GM12878 (cell line): ENCODE measurements around the gene CENPA. TPM values are rescaled to one million over a fixed set of nuclear protein-coding genes. Genes with fewer than 3 reads are reported as not detected.

ENCODE experiments used
- polyA plus RNA-seq, 11 experiments: library from polyadenylated mRNA; depleted of rRNA in 4 of 11; unstranded in 6 of 11; stranded (reverse) in 5 of 11; fragments of >200 nt; fragmentation: Nextera tagmentation in 4 of 11; fragmentation: Illumina TruSeq in 1 of 11; extraction: Ambion mirVana in 4 of 11; extraction: Trizol in 1 of 11; gene quantifications; 1 replicate in 1 of 11; 2 replicates in 10 of 11; pipeline versions ENCODE4 v1.2.1 to v1.2.3, GENCODE V29; 2011 to 2016; ENCODE audit warnings: inconsistent platforms in 2 of 11, missing spikeins in 2 of 11, low read depth in 1 of 11
- total RNA-seq, 4 experiments: library from RNA; depleted of rRNA in 3 of 4; stranded (reverse); fragments of >200 nt in 3 of 4; fragmentation: Illumina TruSeq in 1 of 4; extraction: Trizol in 1 of 4; gene quantifications; 2 replicates each; pipeline versions ENCODE4 v1.2.1 to v1.2.3, GENCODE V29; 2013 to 2021

The CENPA gene
- total and polyA plus RNA-seq, 10 of the 15 experiments (the other 5 are each of a cell fraction or from before 2014, with no cell fraction given), result 8.1 to 66.6 (median 36.7) TPM

Other genes starting within 250 kb of the CENPA start
- not detected in 2 replicates for gene CIB4, start 144.7 kb upstream of the CENPA start, total RNA-seq (2014; rRNA removed)
- gene CIB4, start 144.7 kb upstream of the CENPA start, total RNA-seq (2014; rRNA removed; fragmentation: Illumina TruSeq; extraction: Trizol), result not detected in 2 replicates
- not detected in 2 replicates for gene CIB4, start 144.7 kb upstream of the CENPA start, total RNA-seq (2021)
- gene CIB4, start 144.7 kb upstream of the CENPA start, polyA plus RNA-seq (2011; rRNA removed), result not detected in 2 replicates
- gene CIB4, start 144.7 kb upstream of the CENPA start, polyA plus RNA-seq (2014; fragmentation: Illumina TruSeq; extraction: Trizol), result not detected in 2 replicates
- gene CIB4, start 144.7 kb upstream of the CENPA start, polyA plus RNA-seq (2014; fragmentation: Nextera tagmentation; extraction: Ambion mirVana), result not detected
- not detected in 2 replicates for gene CIB4, start 144.7 kb upstream of the CENPA start, polyA plus RNA-seq (2014; rRNA removed)
- not detected for gene CIB4, start 144.7 kb upstream of the CENPA start, polyA plus RNA-seq (2016; fragmentation: Nextera tagmentation; extraction: Ambion mirVana)
- not detected in 2 replicates for gene KCNK3, start 93.3 kb upstream of the CENPA start, total RNA-seq (2014; rRNA removed)
- gene KCNK3, start 93.3 kb upstream of the CENPA start, total RNA-seq (2014; rRNA removed; fragmentation: Illumina TruSeq; extraction: Trizol), result not detected in 2 replicates
- 0.11 and 0.13 TPM in 2 replicates for gene KCNK3, start 93.3 kb upstream of the CENPA start, total RNA-seq (2021)
- gene KCNK3, start 93.3 kb upstream of the CENPA start, polyA plus RNA-seq (2011; rRNA removed), result not detected in 2 replicates
- not detected in 2 replicates for gene KCNK3, start 93.3 kb upstream of the CENPA start, polyA plus RNA-seq (2014; fragmentation: Illumina TruSeq; extraction: Trizol)
- not detected for gene KCNK3, start 93.3 kb upstream of the CENPA start, polyA plus RNA-seq (2014; fragmentation: Nextera tagmentation; extraction: Ambion mirVana)
- not detected in 2 replicates for gene KCNK3, start 93.3 kb upstream of the CENPA start, polyA plus RNA-seq (2014; rRNA removed)
- not detected for gene KCNK3, start 93.3 kb upstream of the CENPA start, polyA plus RNA-seq (2016; fragmentation: Nextera tagmentation; extraction: Ambion mirVana)
- 9.8 and 10.5 TPM in 2 replicates for gene SLC35F6, start 21.8 kb upstream of the CENPA start, total RNA-seq (2014; rRNA removed)
- gene SLC35F6, start 21.8 kb upstream of the CENPA start, total RNA-seq (2014; rRNA removed; fragmentation: Illumina TruSeq; extraction: Trizol), result 6.0 and 6.1 TPM in 2 replicates
- gene SLC35F6, start 21.8 kb upstream of the CENPA start, total RNA-seq (2021), result 9.8 and 10.1 TPM in 2 replicates
- 2.8 and 5.3 TPM in 2 replicates for gene SLC35F6, start 21.8 kb upstream of the CENPA start, polyA plus RNA-seq (2011; rRNA removed)
- gene SLC35F6, start 21.8 kb upstream of the CENPA start, polyA plus RNA-seq (2014; fragmentation: Illumina TruSeq; extraction: Trizol), result 3.4 and 6.0 TPM in 2 replicates
- gene SLC35F6, start 21.8 kb upstream of the CENPA start, polyA plus RNA-seq (2014; fragmentation: Nextera tagmentation; extraction: Ambion mirVana), result 1 to 10 TPM; 4.0 to 9.6 TPM
- 7.4 and 7.6 TPM in 2 replicates for gene SLC35F6, start 21.8 kb upstream of the CENPA start, polyA plus RNA-seq (2014; rRNA removed)
- 1 to 10 TPM; 8.6 to 9.3 TPM for gene SLC35F6, start 21.8 kb upstream of the CENPA start, polyA plus RNA-seq (2016; fragmentation: Nextera tagmentation; extraction: Ambion mirVana)
- gene DPYSL5, start 62.1 kb downstream of the CENPA start, total RNA-seq (2014; rRNA removed), result not detected in 2 replicates
- not detected in 2 replicates for gene DPYSL5, start 62.1 kb downstream of the CENPA start, total RNA-seq (2014; rRNA removed; fragmentation: Illumina TruSeq; extraction: Trizol)
- not detected in 2 replicates for gene DPYSL5, start 62.1 kb downstream of the CENPA start, total RNA-seq (2021)
- not detected in 2 replicates for gene DPYSL5, start 62.1 kb downstream of the CENPA start, polyA plus RNA-seq (2011; rRNA removed)
- gene DPYSL5, start 62.1 kb downstream of the CENPA start, polyA plus RNA-seq (2014; fragmentation: Illumina TruSeq; extraction: Trizol), result not detected in 2 replicates
- gene DPYSL5, start 62.1 kb downstream of the CENPA start, polyA plus RNA-seq (2014; fragmentation: Nextera tagmentation; extraction: Ambion mirVana), result not detected
- not detected in 2 replicates for gene DPYSL5, start 62.1 kb downstream of the CENPA start, polyA plus RNA-seq (2014; rRNA removed)
- gene DPYSL5, start 62.1 kb downstream of the CENPA start, polyA plus RNA-seq (2016; fragmentation: Nextera tagmentation; extraction: Ambion mirVana), result not detected
- gene MAPRE3, start 184.6 kb downstream of the CENPA start, total RNA-seq (2014; rRNA removed), result 0.16 and 0.73 TPM in 2 replicates
- 0.27 and 0.32 TPM in 2 replicates for gene MAPRE3, start 184.6 kb downstream of the CENPA start, total RNA-seq (2014; rRNA removed; fragmentation: Illumina TruSeq; extraction: Trizol)
- gene MAPRE3, start 184.6 kb downstream of the CENPA start, total RNA-seq (2021), result 0.61 and 0.67 TPM in 2 replicates
- gene MAPRE3, start 184.6 kb downstream of the CENPA start, polyA plus RNA-seq (2011; rRNA removed), result 0.75 and 0.86 TPM in 2 replicates
- 0.35 and 0.81 TPM in 2 replicates for gene MAPRE3, start 184.6 kb downstream of the CENPA start, polyA plus RNA-seq (2014; fragmentation: Illumina TruSeq; extraction: Trizol)
- gene MAPRE3, start 184.6 kb downstream of the CENPA start, polyA plus RNA-seq (2014; fragmentation: Nextera tagmentation; extraction: Ambion mirVana), result under 1 TPM in 1 of 2 experiments, not detected in 1; 0.03 TPM
- 1.3 and 1.4 TPM in 2 replicates for gene MAPRE3, start 184.6 kb downstream of the CENPA start, polyA plus RNA-seq (2014; rRNA removed)
- 1 to 10 TPM in 1 of 2 experiments, under 1 TPM in 1; 0.66 to 1.1 TPM for gene MAPRE3, start 184.6 kb downstream of the CENPA start, polyA plus RNA-seq (2016; fragmentation: Nextera tagmentation; extraction: Ambion mirVana)
- 21.9 and 25.8 TPM in 2 replicates for gene TMEM214, start 246.9 kb downstream of the CENPA start, total RNA-seq (2014; rRNA removed)
- gene TMEM214, start 246.9 kb downstream of the CENPA start, total RNA-seq (2014; rRNA removed; fragmentation: Illumina TruSeq; extraction: Trizol), result 26.3 and 28.9 TPM in 2 replicates
- 75.4 and 79.2 TPM in 2 replicates for gene TMEM214, start 246.9 kb downstream of the CENPA start, total RNA-seq (2021)
- gene TMEM214, start 246.9 kb downstream of the CENPA start, polyA plus RNA-seq (2011; rRNA removed), result 21.8 and 43.2 TPM in 2 replicates
- 60.1 and 64.3 TPM in 2 replicates for gene TMEM214, start 246.9 kb downstream of the CENPA start, polyA plus RNA-seq (2014; fragmentation: Illumina TruSeq; extraction: Trizol)
- gene TMEM214, start 246.9 kb downstream of the CENPA start, polyA plus RNA-seq (2014; fragmentation: Nextera tagmentation; extraction: Ambion mirVana), result 10 to 100 TPM; 10.4 to 17.6 TPM
- gene TMEM214, start 246.9 kb downstream of the CENPA start, polyA plus RNA-seq (2014; rRNA removed), result 46.8 and 56.2 TPM in 2 replicates
- 10 to 100 TPM; 52.5 to 56.0 TPM for gene TMEM214, start 246.9 kb downstream of the CENPA start, polyA plus RNA-seq (2016; fragmentation: Nextera tagmentation; extraction: Ambion mirVana)